ENCODE measurements around the gene SH3RF3. TPM values are rescaled to one million over a fixed set of nuclear protein-coding genes. Genes with fewer than 3 reads are reported as not detected.
A peak's percentile ranks its signal among the peaks of the same experiment; 100 is the strongest.

SH3RF3 gene
- total RNA-seq, 4 donors from 2014 or later = 2.4 to 5.5 (median 2.9) TPM

- TF ChIP-seq CTCF (IDR thresholded peaks at IDR 0.05) (no peak), POLR2A (IDR thresholded peaks at IDR 0.05) (no peak)
- H3K27me3 ChIP-seq = no peaks in the 10 kb centered on the region
- WGBS, 2 donors = 76 to 86% methylated on average over 1 to 3 of the region's 3 CpGs
Measured at GRCh38 chr2:109208071-109208950, 79.3 kb downstream of the SH3RF3 start.

GRCh38 chr2:109208951-109209335 is 79.9 kb downstream of the SH3RF3 start:
- H3K9me3 ChIP-seq = peaks cover 0 to 5% (median 0%) of the 10 kb centered on the region in 3 donors
- intact Hi-C loops (cut with DNase I) = no loop called here
- peak overlapping the region in 3 of 4 donors; percentile 17 to 49 (median 45) for H3K27ac ChIP-seq
- DNase-seq = no peak
- H3K36me3 ChIP-seq = no peaks in the 10 kb centered on the region
- 79 to 92% methylated on average over 3 to 5 of the region's 6 CpGs for WGBS, 2 donors
- H3K4me3 ChIP-seq = no peak overlapping the region
- TF ChIP-seq CTCF (IDR thresholded peaks at IDR 0.05) (no peak), POLR2A (IDR thresholded peaks at IDR 0.05) (no peak)
- no peaks in the 10 kb centered on the region for H3K27me3 ChIP-seq
- H3K4me1 ChIP-seq = peaks cover 8 to 34% (median 25%) of the 10 kb centered on the region in 3 donors

More at GRCh38 chr2:109208071-109208950, 79.3 kb downstream of the SH3RF3 start:
- DNase-seq = no peak
- intact Hi-C loops (cut with DNase I) = no loop called here
- Histone ChIP-seq H3K4me1 (peaks cover 8 to 29% (median 21%) of the 10 kb centered on the region in 3 donors), H3K27ac (no peak overlapping the region), H3K36me3 (no peaks in the 10 kb centered on the region), H3K9me3 (peaks cover 0 to 5% (median 0%) of the 10 kb centered on the region in 3 donors), H3K4me3 (no peak overlapping the region)

GRCh38 chr2:109209412-109209811 is 80.4 kb downstream of the SH3RF3 start:
- WGBS, 2 donors = 16 to 41% methylated on average over 4 of the region's 4 CpGs
- no peak for TF ChIP-seq CTCF (IDR thresholded peaks at IDR 0.05)
- TF ChIP-seq POLR2A (IDR thresholded peaks at IDR 0.05) = no peak

GRCh38 chr2:109209941-109210340 is 80.9 kb downstream of the SH3RF3 start:
- no peaks in the 10 kb centered on the region for H3K27me3 ChIP-seq
- no peak for TF ChIP-seq CTCF (IDR thresholded peaks at IDR 0.05)
- TF ChIP-seq POLR2A (IDR thresholded peaks at IDR 0.05) = no peak
- peaks cover 8 to 42% (median 26%) of the 10 kb centered on the region in 3 donors for H3K4me1 ChIP-seq
- H3K4me3 ChIP-seq = no peak overlapping the region
- H3K9me3 ChIP-seq = peaks cover 0 to 5% (median 0%) of the 10 kb centered on the region in 3 donors
- H3K27ac ChIP-seq = peak overlapping the region in 1 of 4 donors; percentile 45
- 71 to 77% methylated on average over 7 of the region's 7 CpGs for WGBS, 2 donors
- no peaks in the 10 kb centered on the region for H3K36me3 ChIP-seq
- intact Hi-C loops (cut with DNase I) = no loop called here
- no peak for DNase-seq

More at GRCh38 chr2:109209412-109209811, 80.4 kb downstream of the SH3RF3 start:
- H3K9me3 ChIP-seq = peaks cover 0 to 5% (median 0%) of the 10 kb centered on the region in 3 donors
- no peaks in the 10 kb centered on the region for H3K36me3 ChIP-seq
- H3K27me3 ChIP-seq = no peaks in the 10 kb centered on the region
- peak overlapping the region in 3 of 4 donors; percentile 17 to 49 (median 45) for H3K27ac ChIP-seq
- H3K4me1 ChIP-seq = peaks cover 8 to 38% (median 26%) of the 10 kb centered on the region in 3 donors
- no peak for DNase-seq
- H3K4me3 ChIP-seq = no peak overlapping the region
- intact Hi-C loops (cut with DNase I) = no loop called here
